NAMALWA (cell line): ENCODE results near the gene MIF4GD.
"Not testable (repeated sequence)": the region's sequence is repeated elsewhere in the genome, so short reads cannot be mapped to it uniquely, and the experiment has no call there.

Experiments used
- DNase-seq: peaks from one replicate; pipeline ENCODE4 v3.0.0-alpha.2; 2015; ENCODE audit warnings: low spot score

Gene MIF4GD

GRCh38 chr17:75270966-75271232, at the start of gene MIF4GD:
MIF4GD (minus strand) TSS chr17:75271231; CDS start chr17:75270195, 1,036 bp downstream.
- DNase-seq: no peak

GRCh38 chr17:75319904-75320691, 49.1 kb upstream of the MIF4GD start:
- DNase-seq: peak; percentile 64

DNA sequence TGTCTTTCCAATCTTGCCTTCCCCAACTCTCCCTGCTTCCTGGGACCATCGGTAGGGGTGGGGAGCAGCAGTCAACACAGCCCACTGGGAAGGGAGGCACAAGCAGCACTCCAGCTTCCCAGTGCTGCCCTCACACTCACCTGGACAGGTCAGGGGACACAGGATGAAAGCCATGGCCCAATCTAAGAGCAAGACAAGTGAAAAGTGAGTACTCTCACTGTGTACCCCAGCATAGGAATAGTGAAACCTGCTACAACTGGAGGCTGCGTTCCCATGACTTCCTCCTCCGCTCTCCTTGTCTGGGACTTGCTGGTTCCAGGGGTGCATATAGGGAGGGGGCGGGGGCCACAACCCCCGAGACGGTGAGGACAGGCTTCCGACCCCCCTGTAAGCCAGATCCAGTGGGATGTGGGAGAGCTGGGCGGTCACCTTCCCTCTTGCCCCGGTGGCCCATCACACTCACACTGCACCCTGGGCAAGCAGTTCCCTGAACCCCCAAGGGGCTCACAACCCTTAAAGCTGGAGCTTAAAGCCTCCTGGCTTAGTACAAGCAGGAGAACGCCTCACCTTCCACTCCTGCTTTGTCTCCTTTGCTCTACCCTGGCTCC, 47.7 kb upstream of the MIF4GD start:
- DNase-seq: no peak

- DNase-seq: no peak
These were observed 47.2 kb upstream of the MIF4GD start for GRCh38 chr17:75318211-75318610.

- no peak for DNase-seq
These were observed 46.6 kb upstream of the MIF4GD start for GRCh38 chr17:75317671-75318070.

DNA sequence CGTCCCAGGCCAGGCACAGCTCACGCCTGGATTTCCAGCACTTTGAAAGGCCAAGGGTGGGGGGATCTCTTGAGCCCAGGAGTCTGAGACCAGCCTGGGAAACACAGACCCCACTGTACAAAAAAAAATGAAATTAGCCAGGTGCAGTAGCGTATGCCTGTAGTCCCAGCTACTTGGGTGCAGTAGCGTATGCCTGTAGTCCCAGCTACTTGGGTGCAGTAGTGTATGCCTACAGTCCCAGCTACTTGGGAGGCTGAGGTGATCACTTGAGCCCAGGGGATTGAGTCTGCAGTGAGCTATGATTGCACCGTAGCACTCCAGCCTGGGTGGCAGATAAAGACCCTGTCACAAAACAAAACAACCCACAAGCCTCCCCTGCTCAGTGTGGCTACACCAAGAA, 45.2 kb upstream of the MIF4GD start:
- no peak for DNase-seq

GRCh38 chr17:75315541-75316243, 44.7 kb upstream of the MIF4GD start:
- no peak for DNase-seq

- no peak for DNase-seq
These were observed 43.0 kb upstream of the MIF4GD start for GRCh38 chr17:75313941-75314551.

- no peak for DNase-seq
These were observed 38.0 kb upstream of the MIF4GD start for GRCh38 chr17:75308732-75309629.

- no peak for DNase-seq
These were observed 37.1 kb upstream of the MIF4GD start for GRCh38 chr17:75307957-75308731.

DNA sequence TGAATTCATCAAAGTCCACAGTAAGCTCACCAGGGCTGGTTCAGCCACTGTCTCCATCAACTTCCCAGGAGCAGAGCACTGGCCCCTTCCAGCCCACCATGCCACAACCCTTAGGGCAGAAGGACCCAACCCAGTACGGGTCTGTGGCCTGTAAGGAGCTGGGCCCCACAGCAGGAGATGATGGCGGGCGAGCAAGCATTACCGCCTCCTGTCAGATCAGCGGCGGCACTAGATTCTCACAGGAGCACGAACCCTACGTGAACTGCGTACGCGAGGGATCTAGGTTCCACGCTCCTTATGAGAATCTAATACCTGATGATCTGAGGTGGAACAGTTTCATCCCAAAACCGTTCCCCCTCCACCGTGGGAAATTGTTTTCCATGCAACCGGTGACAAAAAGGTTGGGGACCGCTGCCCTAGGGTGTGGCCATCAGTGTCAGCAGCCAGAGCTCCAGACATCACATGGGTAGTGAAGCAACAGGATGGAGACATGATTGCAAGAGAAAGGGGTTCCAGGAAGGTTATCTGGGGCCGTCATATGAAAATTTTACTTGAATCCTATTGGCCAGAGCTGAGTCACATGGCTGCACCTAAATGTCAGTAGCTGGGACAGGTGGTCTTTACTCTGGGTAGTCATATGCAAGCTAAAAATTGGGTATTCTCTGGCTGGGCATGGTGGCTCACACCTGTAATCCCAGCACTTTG, 30.6 kb upstream of the MIF4GD start:
- DNase-seq: no peak

DNA sequence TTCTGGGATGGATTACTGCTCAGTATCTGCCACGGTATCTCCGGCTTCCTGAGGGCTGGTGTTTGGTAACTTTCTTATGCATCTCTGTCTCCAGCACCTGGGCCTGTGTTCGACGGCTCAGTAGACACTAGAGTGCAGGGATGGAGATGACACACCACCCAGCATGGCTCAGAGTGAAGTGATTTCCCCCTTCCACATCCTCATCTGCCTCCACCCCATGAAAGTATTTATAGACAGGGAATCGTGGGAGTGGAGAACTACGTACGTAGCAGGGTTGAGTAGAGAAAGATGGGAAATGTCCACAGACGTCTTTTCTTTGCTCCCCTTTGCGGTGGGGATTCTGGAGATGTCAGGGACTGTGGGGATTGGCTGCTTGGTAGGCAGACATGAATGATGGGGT, 30.0 kb upstream of the MIF4GD start:
- no peak for DNase-seq

GRCh38 chr17:75300280-75300679, 29.2 kb upstream of the MIF4GD start:
- no peak for DNase-seq

- DNase-seq: peak; percentile 95
These were observed 24.4 kb upstream of the MIF4GD start for GRCh38 chr17:75295201-75296158.

GRCh38 chr17:75292810-75293448, 21.9 kb upstream of the MIF4GD start:
- DNase-seq: not testable (repeated sequence)

- DNase-seq: peak; percentile 88
These were observed 18.9 kb upstream of the MIF4GD start for GRCh38 chr17:75289832-75290337.

DNA sequence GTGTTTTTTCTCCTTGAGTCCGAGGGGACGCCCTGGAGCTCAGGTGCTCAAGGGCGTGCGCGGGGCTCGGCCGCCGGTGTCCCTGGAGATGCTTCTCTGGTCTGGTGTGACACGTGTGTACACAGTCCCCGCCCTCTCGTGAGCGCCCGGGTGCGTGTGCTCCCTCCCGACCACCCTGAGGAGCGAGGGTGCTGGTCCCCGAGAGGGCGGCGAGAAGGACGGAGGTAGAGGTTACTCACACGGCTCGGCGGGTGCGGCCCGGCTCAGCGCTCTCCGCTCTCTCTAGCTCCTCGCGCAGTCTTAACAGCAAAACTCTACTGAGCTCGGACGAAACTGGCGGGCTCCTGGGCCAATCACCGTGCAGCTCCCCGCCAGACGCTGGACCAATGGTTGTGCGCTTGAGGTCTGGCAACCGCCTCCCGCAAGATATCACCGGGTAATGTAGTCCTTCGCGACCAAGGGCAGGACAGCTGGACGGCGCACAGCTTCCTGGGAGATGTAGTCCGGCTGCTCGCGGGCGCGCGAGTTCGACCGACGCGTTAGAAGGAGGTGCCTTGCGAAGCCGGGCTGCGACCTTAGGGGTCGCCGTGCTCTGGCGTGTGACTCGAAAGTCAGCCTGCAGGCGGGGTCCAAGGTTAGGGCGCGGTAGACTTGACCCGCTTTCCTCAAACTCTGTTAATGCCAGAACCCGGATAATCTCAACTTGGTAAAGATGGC, 18.2 kb upstream of the MIF4GD start, which contains the start of gene SLC25A19:
Gene SLC25A19 (minus strand): TSS at position 319 of the 717 bp plus-strand sequence. CDS start 2,669 bp downstream, outside the sequence.
- DNase-seq: peak; percentile 99

DNA sequence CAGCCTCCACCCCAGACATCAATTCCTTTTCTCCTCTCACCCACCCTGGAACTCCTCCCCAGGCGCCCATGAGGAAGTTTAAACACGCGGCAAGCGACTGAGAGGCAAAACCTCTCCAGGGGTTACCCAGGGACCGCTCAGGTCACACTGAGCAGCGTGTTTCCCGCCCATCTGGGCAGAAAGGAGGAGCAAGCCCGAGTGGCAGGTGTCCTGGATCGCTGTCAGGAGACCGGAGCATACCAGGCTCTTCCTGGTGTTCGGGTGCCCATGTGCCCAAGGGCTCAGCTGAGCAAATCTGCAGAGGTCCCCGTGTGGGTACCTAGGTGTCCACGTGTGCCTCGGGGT, 17.7 kb upstream of the MIF4GD start:
- DNase-seq: peak; percentile 85
